ENCODE measurements around the gene BATF2.

- TF ChIP-seq TAF1 (IDR thresholded peaks at IDR 0.05; ENCODE audit: borderline replicate concordance, low read depth, low read length), result no peak
- TF ChIP-seq ATF3 (IDR thresholded peaks at IDR 0.05; ENCODE audit: borderline replicate concordance, extremely low read depth, low read depth, low read length), result no peak
- TF ChIP-seq ZZZ3 (IDR thresholded peaks at IDR 0.05; ENCODE audit: control insufficient read depth, insufficient read length, low read depth), result no peak
Observed at GRCh38 chr11:64998690-64999431, 2.1 kb upstream of the BATF2 start.
